Measurements from ENCODE around the gene TBX10.
"Not testable (repeated sequence)": the region's sequence is repeated elsewhere in the genome, so short reads cannot be mapped to it uniquely, and the experiment has no call there.

The TBX10 gene

GRCh38 chr11:67626131-67626833 lies 13.3 kb downstream of the TBX10 start:
- H3K9me3 Mint-ChIP-seq; intact Hi-C loops (cut with micrococcal nuclease); H3K36me3 Mint-ChIP-seq (ENCODE audit: low read depth); H3K4me3 Mint-ChIP-seq; H3K27me3 Mint-ChIP-seq; H3K27ac Mint-ChIP-seq: not testable (repeated sequence)
- H3K4me1 Mint-ChIP-seq (ENCODE audit: low read depth) = peaks cover 18% of the 10 kb centered on the region

- not testable (repeated sequence) for H3K9me3 Mint-ChIP-seq
Observed at GRCh38 chr11:67623795-67624194, 15.8 kb downstream of the TBX10 start.

GRCh38 chr11:67622905-67623304 lies 16.7 kb downstream of the TBX10 start:
- H3K27me3 Mint-ChIP-seq; H3K4me1 Mint-ChIP-seq (ENCODE audit: low read depth); intact Hi-C loops (cut with micrococcal nuclease); H3K4me3 Mint-ChIP-seq; H3K27ac Mint-ChIP-seq; H3K36me3 Mint-ChIP-seq (ENCODE audit: low read depth); H3K9me3 Mint-ChIP-seq: not testable (repeated sequence)

More at GRCh38 chr11:67623795-67624194, 15.8 kb downstream of the TBX10 start:
- H3K4me3 Mint-ChIP-seq; H3K27ac Mint-ChIP-seq; H3K27me3 Mint-ChIP-seq; H3K4me1 Mint-ChIP-seq (ENCODE audit: low read depth); intact Hi-C loops (cut with micrococcal nuclease); H3K36me3 Mint-ChIP-seq (ENCODE audit: low read depth): not testable (repeated sequence)

GRCh38 chr11:67621928-67622327 lies 17.6 kb downstream of the TBX10 start:
- H3K4me3 Mint-ChIP-seq; H3K4me1 Mint-ChIP-seq (ENCODE audit: low read depth); H3K9me3 Mint-ChIP-seq; intact Hi-C loops (cut with micrococcal nuclease); H3K27ac Mint-ChIP-seq; H3K36me3 Mint-ChIP-seq (ENCODE audit: low read depth): not testable (repeated sequence)
- H3K27me3 Mint-ChIP-seq = peaks cover 12% of the 10 kb centered on the region

- H3K4me3 Mint-ChIP-seq; H3K27ac Mint-ChIP-seq; intact Hi-C loops (cut with micrococcal nuclease); H3K9me3 Mint-ChIP-seq; H3K36me3 Mint-ChIP-seq (ENCODE audit: low read depth): not testable (repeated sequence)
- Mint-ChIP-seq H3K27me3 (peaks cover 25% of the 10 kb centered on the region), H3K4me1 (ENCODE audit: low read depth) (peaks cover 10% of the 10 kb centered on the region)
Observed at GRCh38 chr11:67620621-67621020, 18.9 kb downstream of the TBX10 start.

DNA sequence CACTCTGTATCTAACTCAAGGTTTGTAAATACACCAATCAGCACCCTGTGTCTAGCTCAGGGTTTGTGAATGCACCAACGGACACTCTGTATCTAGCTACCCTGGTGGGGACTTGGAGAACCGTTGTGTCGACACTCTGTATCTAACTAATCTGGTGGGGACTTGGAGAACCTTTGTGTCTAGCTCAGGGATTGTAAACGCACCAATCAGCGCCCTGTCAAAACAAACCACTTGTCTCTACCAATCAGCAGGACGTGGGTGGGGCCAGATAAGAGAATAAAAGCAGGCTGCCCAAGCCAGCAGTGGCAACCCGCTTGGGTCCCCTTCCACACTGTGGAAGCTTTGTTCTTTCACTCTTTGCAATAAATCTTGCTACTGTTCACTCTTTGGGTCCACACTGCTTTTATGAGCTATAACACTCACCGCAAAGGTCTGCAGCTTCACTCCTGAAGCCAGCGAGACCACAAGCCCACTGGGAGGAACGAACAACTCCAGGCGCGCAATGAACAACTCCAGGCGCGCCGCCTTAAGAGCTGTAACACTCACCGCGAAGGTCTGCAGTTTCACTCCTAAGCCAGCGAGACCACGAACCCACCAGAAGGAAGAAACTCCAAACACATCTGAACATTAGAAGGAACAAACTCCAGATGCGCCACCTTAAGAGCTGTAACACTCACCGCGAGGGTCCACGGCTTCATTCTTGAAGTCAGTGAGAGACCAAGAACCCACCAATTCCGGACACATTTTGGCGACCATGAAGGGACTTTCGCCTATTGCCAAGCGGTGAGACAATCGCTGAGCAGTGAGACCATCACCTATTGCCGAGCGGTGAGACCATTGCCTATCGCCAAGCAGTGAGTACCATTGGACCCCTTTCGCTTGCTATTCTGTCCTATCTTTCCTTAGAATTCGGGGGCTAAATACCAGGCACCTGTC lies 19.6 kb downstream of the TBX10 start:
- H3K4me3 Mint-ChIP-seq; H3K27ac Mint-ChIP-seq; H3K36me3 Mint-ChIP-seq (ENCODE audit: low read depth); H3K9me3 Mint-ChIP-seq: not testable (repeated sequence)
- Mint-ChIP-seq H3K27me3 (peaks cover 32% of the 10 kb centered on the region), H3K4me1 (ENCODE audit: low read depth) (peaks cover 14% of the 10 kb centered on the region)
- intact Hi-C loops (cut with micrococcal nuclease) = loop anchor here (5.0 kb wide), 1 partner anchor 38 kb away; the partner anchor contains the start of gene GSTP1

GRCh38 chr11:67618901-67619659 lies 20.5 kb downstream of the TBX10 start:
- H3K27me3 Mint-ChIP-seq = peaks cover 35% of the 10 kb centered on the region
- not testable (repeated sequence) for H3K4me3 Mint-ChIP-seq; H3K9me3 Mint-ChIP-seq; H3K36me3 Mint-ChIP-seq (ENCODE audit: low read depth); H3K27ac Mint-ChIP-seq
- intact Hi-C loops (cut with micrococcal nuclease) = loop anchor here (5.0 kb wide), 1 partner anchor 37 kb away; the partner anchor contains the start of gene GSTP1
- peaks cover 23% of the 10 kb centered on the region for H3K4me1 Mint-ChIP-seq (ENCODE audit: low read depth)

DNA sequence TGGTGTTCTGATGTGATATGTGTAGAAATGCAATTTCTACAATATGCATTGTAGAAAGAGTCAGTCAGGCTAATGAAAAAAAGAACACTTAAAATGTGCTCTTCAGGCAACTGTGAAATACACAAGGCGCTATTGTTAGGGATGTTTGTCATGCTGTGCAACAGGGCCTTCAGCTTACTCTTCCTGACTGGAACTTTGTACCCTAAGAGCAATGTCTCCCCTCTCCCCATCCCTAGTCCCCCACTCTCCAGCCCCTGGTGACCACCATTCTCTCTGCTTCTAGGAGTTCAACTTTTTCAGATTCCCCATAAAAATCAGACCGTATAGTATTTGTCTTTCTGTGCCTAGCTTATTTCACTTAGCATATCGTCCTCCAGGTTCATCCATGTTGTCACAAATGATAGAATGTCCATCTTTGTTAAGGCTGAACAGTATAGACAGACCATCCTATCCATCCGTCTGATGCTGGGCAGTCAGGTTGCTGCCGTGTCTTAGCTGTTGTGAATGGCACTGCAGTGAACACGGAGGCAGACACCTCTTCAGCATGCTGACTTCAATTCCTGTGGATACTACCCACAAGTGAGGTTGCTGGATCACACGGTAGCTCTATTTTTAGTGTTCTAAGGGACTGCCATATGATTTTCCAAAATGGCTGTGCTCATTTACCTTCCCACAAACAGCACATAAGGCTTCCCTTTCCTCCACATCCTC lies 22.2 kb downstream of the TBX10 start:
- no peaks in the 10 kb centered on the region for H3K9me3 Mint-ChIP-seq
- no peak overlapping the region for H3K27ac Mint-ChIP-seq
- H3K4me1 Mint-ChIP-seq (ENCODE audit: low read depth) = peaks cover 35% of the 10 kb centered on the region
- intact Hi-C loops (cut with micrococcal nuclease) = loop anchor here (5.0 kb wide), 1 partner anchor 35 kb away; the partner anchor contains the start of gene GSTP1
- peaks cover 14% of the 10 kb centered on the region for H3K36me3 Mint-ChIP-seq (ENCODE audit: low read depth)
- no peak overlapping the region for H3K4me3 Mint-ChIP-seq
- H3K27me3 Mint-ChIP-seq = peaks cover 35% of the 10 kb centered on the region

DNA sequence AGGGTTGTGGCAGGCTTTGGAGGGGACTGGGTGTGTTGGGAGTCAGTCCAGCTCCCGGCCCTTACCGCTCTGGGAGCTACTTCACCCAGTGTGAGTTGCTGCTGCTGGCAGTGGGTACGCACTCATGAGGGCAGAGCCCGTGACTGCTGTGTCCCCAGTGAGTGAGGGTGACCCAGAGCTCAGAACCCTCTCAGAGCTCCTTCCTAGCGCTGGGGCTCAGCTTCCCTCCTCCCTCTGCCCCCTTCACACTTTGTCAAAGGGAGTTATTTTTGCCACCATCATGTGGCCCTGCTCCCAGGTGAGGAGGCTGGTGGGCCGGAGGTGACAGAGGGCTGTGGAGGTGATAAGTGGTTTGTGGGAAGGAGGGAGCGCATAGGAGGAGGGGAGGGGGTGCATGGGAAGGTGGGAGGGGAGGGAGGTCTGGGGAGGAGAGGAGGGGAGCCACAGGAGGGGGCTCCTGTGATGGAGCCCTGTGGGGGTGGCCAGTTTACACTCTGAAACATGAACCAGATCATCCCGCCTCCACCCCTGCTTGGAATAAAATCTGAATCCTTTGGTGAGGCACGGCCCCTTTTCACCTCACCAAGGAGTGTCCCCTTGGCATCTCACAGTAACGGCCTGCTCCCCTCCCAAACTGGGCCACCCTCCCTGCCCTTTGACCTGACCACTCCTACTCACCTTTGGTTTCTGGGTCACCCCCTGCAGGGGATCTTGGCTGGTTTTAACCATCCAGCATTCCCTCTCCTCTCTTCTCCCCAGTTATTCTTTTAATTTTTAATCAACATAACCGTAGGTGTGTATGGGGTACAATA lies 22.9 kb downstream of the TBX10 start:
- Mint-ChIP-seq H3K4me3 (no peak overlapping the region), H3K27ac (no peak overlapping the region), H3K9me3 (no peaks in the 10 kb centered on the region), H3K36me3 (ENCODE audit: low read depth) (peaks cover 22% of the 10 kb centered on the region), H3K27me3 (peaks cover 35% of the 10 kb centered on the region), H3K4me1 (ENCODE audit: low read depth) (peaks cover 36% of the 10 kb centered on the region)
- intact Hi-C loops (cut with micrococcal nuclease) = loop anchor here (5.0 kb wide), 1 partner anchor 34 kb away; the partner anchor contains the start of gene GSTP1

DNA sequence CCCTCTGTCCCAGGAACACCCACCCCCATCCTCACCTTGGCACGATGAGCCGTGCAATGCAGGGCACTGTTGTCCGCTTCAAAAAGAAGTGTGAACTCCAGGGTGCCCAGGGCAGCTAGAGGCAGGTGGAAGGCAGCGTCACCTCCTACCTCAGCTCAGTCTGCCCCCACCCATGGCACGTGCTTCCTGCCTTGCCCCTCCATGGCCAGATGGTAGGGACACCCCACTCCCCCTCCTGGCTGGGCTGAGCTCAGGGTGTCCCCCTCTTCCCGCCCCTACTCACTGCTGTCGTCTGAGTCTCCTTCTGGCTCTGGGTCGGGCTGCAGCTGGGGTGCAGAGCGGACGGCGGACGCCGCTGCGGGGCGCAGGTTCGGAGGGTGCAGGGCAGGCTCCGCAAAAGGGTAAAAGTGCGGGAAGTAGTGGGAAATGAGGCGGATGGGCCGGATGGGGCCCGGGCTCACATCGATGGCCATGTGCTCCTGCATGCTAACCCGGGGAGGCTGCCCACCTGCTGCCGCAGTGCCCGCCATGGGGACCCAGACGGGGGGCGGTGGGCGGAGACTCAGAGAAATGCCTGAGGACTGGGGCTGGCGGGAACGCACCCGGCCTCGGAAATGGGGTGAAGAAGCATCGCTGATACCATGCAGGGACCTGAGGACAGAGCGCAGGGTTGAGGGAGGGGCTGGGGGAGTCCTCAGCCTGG lies 23.7 kb downstream of the TBX10 start:
- peaks cover 30% of the 10 kb centered on the region for H3K36me3 Mint-ChIP-seq (ENCODE audit: low read depth)
- intact Hi-C loops (cut with micrococcal nuclease) = loop anchor here (5.0 kb wide), 1 partner anchor 34 kb away; the partner anchor contains the start of gene GSTP1
- no peak overlapping the region for H3K4me3 Mint-ChIP-seq
- H3K27ac Mint-ChIP-seq = no peak overlapping the region
- H3K9me3 Mint-ChIP-seq = no peaks in the 10 kb centered on the region
- peaks cover 35% of the 10 kb centered on the region for H3K27me3 Mint-ChIP-seq
- peaks cover 36% of the 10 kb centered on the region for H3K4me1 Mint-ChIP-seq (ENCODE audit: low read depth)

DNA sequence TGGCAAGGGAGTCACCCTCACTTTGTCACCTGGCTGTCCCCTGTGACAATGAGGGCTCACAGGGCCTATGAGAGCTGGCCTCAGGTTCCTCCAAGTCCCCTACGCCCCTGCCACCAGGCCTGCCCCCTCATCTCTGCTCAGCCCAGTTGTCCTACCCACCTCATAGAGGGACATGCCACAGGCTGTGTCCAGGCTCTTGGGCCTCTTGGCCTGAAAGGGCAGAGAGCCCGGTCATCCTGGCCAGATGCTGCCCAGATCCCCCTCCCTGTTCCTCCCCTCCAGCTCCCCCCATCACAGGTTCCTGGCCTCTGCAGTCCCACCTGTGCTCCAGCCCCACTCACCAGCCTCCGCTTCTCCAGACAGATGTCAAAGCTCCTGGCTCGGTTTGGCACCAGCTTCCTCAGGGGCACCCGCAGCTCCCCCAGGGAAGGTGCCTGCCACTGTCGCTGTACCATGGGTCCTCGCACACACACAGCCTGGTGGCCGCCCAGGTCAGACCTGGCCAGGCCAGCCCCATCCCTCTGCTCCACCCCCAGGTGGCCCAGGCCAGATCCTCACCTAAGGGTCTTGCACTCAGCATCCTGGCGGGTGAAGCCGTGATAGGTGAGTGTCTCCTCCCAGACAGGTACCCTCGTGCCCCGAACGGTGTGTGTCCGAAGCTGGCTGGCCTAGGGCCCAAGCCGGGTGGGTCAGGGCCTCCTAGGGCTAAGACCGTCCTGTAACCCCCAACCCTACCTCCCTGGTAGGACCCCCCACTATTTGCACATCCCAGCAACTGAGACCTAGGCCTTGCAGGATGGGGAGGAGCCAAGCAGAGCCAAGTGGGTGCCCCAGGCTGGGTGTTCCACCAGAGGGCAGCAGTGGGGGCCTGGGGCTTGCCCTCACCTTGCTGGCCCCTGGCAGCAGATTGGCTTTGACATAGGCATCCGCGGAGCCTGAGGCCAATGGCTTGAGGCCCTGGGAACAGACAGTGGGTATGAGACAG lies 24.5 kb downstream of the TBX10 start:
- peaks cover 38% of the 10 kb centered on the region for H3K36me3 Mint-ChIP-seq (ENCODE audit: low read depth)
- no peaks in the 10 kb centered on the region for H3K9me3 Mint-ChIP-seq
- H3K27me3 Mint-ChIP-seq = peaks cover 35% of the 10 kb centered on the region
- intact Hi-C loops (cut with micrococcal nuclease) = loop anchor here (1.0 to 5.0 kb wide), 2 partner anchors 9 to 33 kb away; partner anchors contain the start of genes GSTP1 and NDUFV1
- peak overlapping the region; percentile 63 for H3K4me3 Mint-ChIP-seq
- H3K27ac Mint-ChIP-seq = peak overlapping the region; percentile 98
- peaks cover 36% of the 10 kb centered on the region for H3K4me1 Mint-ChIP-seq (ENCODE audit: low read depth)

Measured in dendritic cell treated with granulocyte-macrophage colony-stimulating factor and Interleukin-4, amounts not matched to agents 40 ng/mL and 50 ng/mL, for 4 days (primary cell).